Measurements from ENCODE around the gene SAMD5. TPM values are rescaled to one million over a fixed set of nuclear protein-coding genes. Genes with fewer than 3 reads are reported as not detected.
A peak's percentile ranks its signal among the peaks of the same experiment; 100 is the strongest.

SAMD5 gene
- total and polyA plus RNA-seq, 2 experiments from 2014 or later = 0.03 TPM; not detected in 1

DNA sequence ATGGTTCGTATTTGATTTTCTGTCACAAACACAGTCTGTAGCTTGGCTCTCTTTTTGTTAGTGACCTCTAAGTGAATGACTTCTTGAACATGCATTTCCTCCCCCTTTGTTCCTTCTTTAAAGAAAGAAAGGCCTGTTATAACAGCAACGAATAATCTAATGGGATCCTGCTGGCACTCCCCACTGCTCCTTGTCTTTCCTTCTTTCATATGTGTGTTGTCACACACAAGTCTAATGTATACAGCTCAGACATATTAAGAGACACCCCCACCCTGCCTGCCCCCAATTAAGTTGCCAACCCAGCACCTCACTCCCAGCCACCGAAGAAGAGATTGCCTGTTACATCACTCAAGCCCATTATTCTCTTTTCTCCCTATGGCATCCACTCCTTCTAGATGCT lies 4.9 kb upstream of the SAMD5 start:
- peaks cover 2% of the 10 kb centered on the region; the same call in 1 of the 3 replicates for H3K9me3 Mint-ChIP-seq
- peaks cover 21% of the 10 kb centered on the region for H3K4me1 Mint-ChIP-seq
- H3K4me3 ChIP-seq = no peak overlapping the region
- H3F3A ChIP-seq (replicated peaks; ENCODE audit: low read depth) = no peaks in the 10 kb centered on the region
- H3K27ac ChIP-seq (ENCODE audit: low read depth) = no peak overlapping the region
- H2AFZ ChIP-seq = no peak overlapping the region
- H3K36me3 Mint-ChIP-seq (ENCODE audit: low read depth) = no peaks in the 10 kb centered on the region
- no peak overlapping the region for H3K27ac Mint-ChIP-seq
- no peak overlapping the region for H3K4me3 Mint-ChIP-seq
- no peaks in the 10 kb centered on the region for H3K79me2 ChIP-seq (replicated peaks; ENCODE audit: insufficient read depth)
- peaks cover 16% of the 10 kb centered on the region; the same call in 1 of the 2 replicates for H3K4me1 ChIP-seq (ENCODE audit: insufficient read depth)
- peaks cover 87% of the 10 kb centered on the region for H3K27me3 Mint-ChIP-seq (ENCODE audit: insufficient read depth, low read depth, poor library complexity)
- peak; percentile 67 for DNase-seq (ENCODE audit: low spot score)
- peaks cover 99% of the 10 kb centered on the region for H3K27me3 ChIP-seq (ENCODE audit: insufficient read depth)
- peaks cover 16% of the 10 kb centered on the region for H4K20me1 ChIP-seq (replicated peaks; ENCODE audit: insufficient read depth)
- ATAC-seq = peak; percentile 16
- no peaks in the 10 kb centered on the region for H3K9me2 ChIP-seq (ENCODE audit: insufficient read depth)
- TF ChIP-seq CREB1 (CRISPR knock-in tag; IDR thresholded peaks at IDR 0.05; ENCODE audit: low read depth) = peak; percentile 34; the same call in 1 of the 2 replicates
- TF ChIP-seq POLR2AphosphoS5 (IDR thresholded peaks at IDR 0.05; ENCODE audit: low read depth) = peak; percentile 43
- TF ChIP-seq, protein P1, sequence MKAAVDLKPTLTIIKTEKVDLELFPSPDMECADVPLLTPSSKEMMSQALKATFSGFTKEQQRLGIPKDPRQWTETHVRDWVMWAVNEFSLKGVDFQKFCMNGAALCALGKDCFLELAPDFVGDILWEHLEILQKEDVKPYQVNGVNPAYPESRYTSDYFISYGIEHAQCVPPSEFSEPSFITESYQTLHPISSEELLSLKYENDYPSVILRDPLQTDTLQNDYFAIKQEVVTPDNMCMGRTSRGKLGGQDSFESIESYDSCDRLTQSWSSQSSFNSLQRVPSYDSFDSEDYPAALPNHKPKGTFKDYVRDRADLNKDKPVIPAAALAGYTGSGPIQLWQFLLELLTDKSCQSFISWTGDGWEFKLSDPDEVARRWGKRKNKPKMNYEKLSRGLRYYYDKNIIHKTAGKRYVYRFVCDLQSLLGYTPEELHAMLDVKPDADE (IDR thresholded peaks at IDR 0.05) = 0 out of 2 replicates have a peak, but pooled peaks have one; percentile 36
- no peak for TF ChIP-seq STAT1 (IDR thresholded peaks at IDR 0.05; ENCODE audit: unreplicated experiment)
- TF ChIP-seq NANOG (IDR thresholded peaks at IDR 0.05; ENCODE audit: borderline replicate concordance) = peak; percentile 85
- no peaks in the 10 kb centered on the region for H3K36me3 ChIP-seq (ENCODE audit: insufficient read depth)
- 0 out of 2 replicates have a peak overlapping the region, but pooled peaks have one; percentile 11 for H3K4me2 ChIP-seq

GRCh38 chr6:147504848-147505247 lies 3.6 kb upstream of the SAMD5 start:
- Mint-ChIP-seq H3K27ac (no peak overlapping the region), H3K4me1 (peaks cover 25% of the 10 kb centered on the region), H3K9me3 (no peaks in the 10 kb centered on the region), H3K36me3 (ENCODE audit: low read depth) (no peaks in the 10 kb centered on the region), H3K27me3 (ENCODE audit: insufficient read depth, low read depth, poor library complexity) (peaks cover 93% of the 10 kb centered on the region), H3K4me3 (no peak overlapping the region)
- H3K4me3 ChIP-seq = no peak overlapping the region
- DNase-seq (ENCODE audit: low spot score) (no peak), ATAC-seq (no peak)
- no peaks in the 10 kb centered on the region for H3K79me2 ChIP-seq (replicated peaks; ENCODE audit: insufficient read depth)
- no peak overlapping the region for H3K27ac ChIP-seq (ENCODE audit: low read depth)
- no peak overlapping the region for H3K4me2 ChIP-seq
- peaks cover 20% of the 10 kb centered on the region; the same call in 1 of the 2 replicates for H3K4me1 ChIP-seq (ENCODE audit: insufficient read depth)
- H4K20me1 ChIP-seq (replicated peaks; ENCODE audit: insufficient read depth) = peaks cover 19% of the 10 kb centered on the region
- H3K27me3 ChIP-seq (ENCODE audit: insufficient read depth) = peaks cover 100% of the 10 kb centered on the region
- no peak overlapping the region for H2AFZ ChIP-seq
- H3K9me2 ChIP-seq (ENCODE audit: insufficient read depth) = no peaks in the 10 kb centered on the region
- H3F3A ChIP-seq (replicated peaks; ENCODE audit: low read depth) = peaks cover 5% of the 10 kb centered on the region; the same call in 1 of the 2 replicates
- H3K36me3 ChIP-seq (ENCODE audit: insufficient read depth) = no peaks in the 10 kb centered on the region
- TF ChIP-seq, protein P2, sequence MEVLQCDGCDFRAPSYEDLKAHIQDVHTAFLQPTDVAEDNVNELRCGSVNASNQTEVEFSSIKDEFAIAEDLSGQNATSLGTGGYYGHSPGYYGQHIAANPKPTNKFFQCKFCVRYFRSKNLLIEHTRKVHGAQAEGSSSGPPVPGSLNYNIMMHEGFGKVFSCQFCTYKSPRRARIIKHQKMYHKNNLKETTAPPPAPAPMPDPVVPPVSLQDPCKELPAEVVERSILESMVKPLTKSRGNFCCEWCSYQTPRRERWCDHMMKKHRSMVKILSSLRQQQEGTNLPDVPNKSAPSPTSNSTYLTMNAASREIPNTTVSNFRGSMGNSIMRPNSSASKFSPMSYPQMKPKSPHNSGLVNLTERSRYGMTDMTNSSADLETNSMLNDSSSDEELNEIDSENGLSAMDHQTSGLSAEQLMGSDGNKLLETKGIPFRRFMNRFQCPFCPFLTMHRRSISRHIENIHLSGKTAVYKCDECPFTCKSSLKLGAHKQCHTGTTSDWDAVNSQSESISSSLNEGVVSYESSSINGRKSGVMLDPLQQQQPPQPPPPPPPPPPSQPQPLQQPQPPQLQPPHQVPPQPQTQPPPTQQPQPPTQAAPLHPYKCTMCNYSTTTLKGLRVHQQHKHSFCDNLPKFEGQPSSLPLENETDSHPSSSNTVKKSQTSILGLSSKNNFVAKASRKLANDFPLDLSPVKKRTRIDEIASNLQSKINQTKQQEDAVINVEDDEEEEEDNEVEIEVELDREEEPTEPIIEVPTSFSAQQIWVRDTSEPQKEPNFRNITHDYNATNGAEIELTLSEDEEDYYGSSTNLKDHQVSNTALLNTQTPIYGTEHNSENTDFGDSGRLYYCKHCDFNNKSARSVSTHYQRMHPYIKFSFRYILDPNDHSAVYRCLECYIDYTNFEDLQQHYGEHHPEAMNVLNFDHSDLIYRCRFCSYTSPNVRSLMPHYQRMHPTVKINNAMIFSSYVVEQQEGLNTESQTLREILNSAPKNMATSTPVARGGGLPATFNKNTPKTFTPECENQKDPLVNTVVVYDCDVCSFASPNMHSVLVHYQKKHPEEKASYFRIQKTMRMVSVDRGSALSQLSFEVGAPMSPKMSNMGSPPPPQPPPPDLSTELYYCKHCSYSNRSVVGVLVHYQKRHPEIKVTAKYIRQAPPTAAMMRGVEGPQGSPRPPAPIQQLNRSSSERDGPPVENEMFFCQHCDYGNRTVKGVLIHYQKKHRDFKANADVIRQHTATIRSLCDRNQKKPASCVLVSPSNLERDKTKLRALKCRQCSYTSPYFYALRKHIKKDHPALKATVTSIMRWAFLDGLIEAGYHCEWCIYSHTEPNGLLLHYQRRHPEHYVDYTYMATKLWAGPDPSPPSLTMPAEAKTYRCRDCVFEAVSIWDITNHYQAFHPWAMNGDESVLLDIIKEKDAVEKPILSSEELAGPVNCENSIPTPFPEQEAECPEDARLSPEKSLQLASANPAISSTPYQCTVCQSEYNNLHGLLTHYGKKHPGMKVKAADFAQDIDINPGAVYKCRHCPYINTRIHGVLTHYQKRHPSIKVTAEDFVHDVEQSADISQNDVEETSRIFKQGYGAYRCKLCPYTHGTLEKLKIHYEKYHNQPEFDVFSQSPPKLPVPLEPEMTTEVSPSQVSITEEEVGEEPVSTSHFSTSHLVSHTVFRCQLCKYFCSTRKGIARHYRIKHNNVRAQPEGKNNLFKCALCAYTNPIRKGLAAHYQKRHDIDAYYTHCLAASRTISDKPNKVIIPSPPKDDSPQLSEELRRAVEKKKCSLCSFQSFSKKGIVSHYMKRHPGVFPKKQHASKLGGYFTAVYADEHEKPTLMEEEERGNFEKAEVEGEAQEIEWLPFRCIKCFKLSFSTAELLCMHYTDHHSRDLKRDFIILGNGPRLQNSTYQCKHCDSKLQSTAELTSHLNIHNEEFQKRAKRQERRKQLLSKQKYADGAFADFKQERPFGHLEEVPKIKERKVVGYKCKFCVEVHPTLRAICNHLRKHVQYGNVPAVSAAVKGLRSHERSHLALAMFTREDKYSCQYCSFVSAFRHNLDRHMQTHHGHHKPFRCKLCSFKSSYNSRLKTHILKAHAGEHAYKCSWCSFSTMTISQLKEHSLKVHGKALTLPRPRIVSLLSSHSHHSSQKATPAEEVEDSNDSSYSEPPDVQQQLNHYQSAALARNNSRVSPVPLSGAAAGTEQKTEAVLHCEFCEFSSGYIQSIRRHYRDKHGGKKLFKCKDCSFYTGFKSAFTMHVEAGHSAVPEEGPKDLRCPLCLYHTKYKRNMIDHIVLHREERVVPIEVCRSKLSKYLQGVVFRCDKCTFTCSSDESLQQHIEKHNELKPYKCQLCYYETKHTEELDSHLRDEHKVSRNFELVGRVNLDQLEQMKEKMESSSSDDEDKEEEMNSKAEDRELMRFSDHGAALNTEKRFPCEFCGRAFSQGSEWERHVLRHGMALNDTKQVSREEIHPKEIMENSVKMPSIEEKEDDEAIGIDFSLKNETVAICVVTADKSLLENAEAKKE (CRISPR knock-in tag; IDR thresholded peaks at IDR 0.05) = no peak
- TF ChIP-seq EZH2phosphoT487 (IDR thresholded peaks at IDR 0.05; ENCODE audit: unreplicated experiment) = no peak
- TF ChIP-seq, protein P1 (IDR thresholded peaks at IDR 0.05) = no peak
- TF ChIP-seq ZNF331 (CRISPR knock-in tag; IDR thresholded peaks at IDR 0.05; ENCODE audit: low read depth) = no peak
- TF ChIP-seq REST (IDR thresholded peaks at IDR 0.05; ENCODE audit: unreplicated experiment) = no peak
- no peak for TF ChIP-seq EZH2 (IDR thresholded peaks at IDR 0.05; ENCODE audit: low read depth, unreplicated experiment)

Measured in GM23338 (cell line).